Keratinocyte (primary cell): ENCODE data around the gene HOXA1. TPM values are rescaled to one million over a fixed set of nuclear protein-coding genes. Genes with fewer than 3 reads are reported as not detected.

Experiments
- DNase-seq: peaks from one replicate; pipeline ENCODE4 v3.0.0-alpha.2; 2011; ENCODE audit warnings: low read depth, missing footprints, low spot score
- FAIRE-seq: peaks from 2 replicates; lab custom pipeline; 2011; peaks lifted over from hg19 to GRCh38; lab: Jason Lieb, UNC
- H2AFZ ChIP-seq: 2 replicates; pipeline ENCODE4 v1.6.0; 2012; ENCODE audit warnings: low read length, control low read depth, inconsistent platforms; ENCODE audit not compliant: control insufficient read depth
- H3K27ac ChIP-seq: 2 replicates; pipeline ENCODE4 v1.5.1; 2011; ENCODE audit warnings: low read length; ENCODE audit not compliant: control insufficient read depth, insufficient read depth
- H3K27me3 ChIP-seq: 3 replicates; pipeline ENCODE4 v1.6.0; 2011; ENCODE audit warnings: low read length; ENCODE audit not compliant: control insufficient read depth, insufficient read depth; ENCODE audit errors: extremely low read depth
- H3K36me3 ChIP-seq, 2 experiments: 2 replicates in 1 of 2; 3 replicates in 1 of 2; pipeline ENCODE4 v1.5.1; 2011; ENCODE audit warnings: low read length in 2 of 2, mild to moderate bottlenecking in 1 of 2; ENCODE audit not compliant: control insufficient read depth in 2 of 2, insufficient read depth in 2 of 2; ENCODE audit errors: extremely low read depth in 1 of 2
- H3K4me1 ChIP-seq: 3 replicates; pipeline ENCODE4 v1.5.1; 2011; ENCODE audit warnings: low read length; ENCODE audit not compliant: control insufficient read depth, insufficient read depth; ENCODE audit errors: extremely low read depth
- H3K4me2 ChIP-seq: 3 replicates; pipeline ENCODE4 v1.6.0; 2011; ENCODE audit warnings: low read depth, low read length; ENCODE audit not compliant: control insufficient read depth, insufficient read depth; ENCODE audit errors: extremely low read depth
- H3K4me3 ChIP-seq, 3 experiments: fragments of 200-600 bp in 1 of 3; sonication (generic) in 1 of 3; 2 replicates in 2 of 3; 3 replicates in 1 of 3; pipeline ENCODE4 v1.5.1; 2011 to 2016; ENCODE audit warnings: low read length in 3 of 3, mild to moderate bottlenecking in 3 of 3, control low read depth in 2 of 3, inconsistent platforms in 1 of 3, low read depth in 1 of 3, mixed read lengths in 1 of 3, mixed run types in 1 of 3, moderate library complexity in 1 of 3; ENCODE audit not compliant: control insufficient read depth in 2 of 3, insufficient read depth in 2 of 3; ENCODE audit errors: extremely low read depth in 1 of 3
- H3K79me2 ChIP-seq: 2 replicates; pipeline ENCODE4 v1.6.0; 2012; ENCODE audit warnings: low read length; ENCODE audit not compliant: control insufficient read depth, insufficient read depth
- H3K9ac ChIP-seq: 3 replicates; pipeline ENCODE4 v1.6.0; 2011; ENCODE audit warnings: low read length; ENCODE audit not compliant: control insufficient read depth, insufficient read depth; ENCODE audit errors: extremely low read depth
- H3K9me1 ChIP-seq: 3 replicates; pipeline ENCODE4 v1.6.0; 2011; ENCODE audit warnings: low read length; ENCODE audit not compliant: control insufficient read depth, insufficient read depth; ENCODE audit errors: extremely low read depth
- H3K9me3 ChIP-seq: 2 replicates; pipeline ENCODE4 v1.5.1; 2012; ENCODE audit warnings: low read depth, low read length; ENCODE audit not compliant: control insufficient read depth
- H4K20me1 ChIP-seq: 3 replicates; pipeline ENCODE4 v1.6.0; 2011; ENCODE audit warnings: low read length; ENCODE audit not compliant: control insufficient read depth, insufficient read depth; ENCODE audit errors: extremely low read depth
- EZH2 ChIP-seq: IDR thresholded peaks from one replicate; pipeline ENCODE4 v1.6.1; 2012; ENCODE audit warnings: inconsistent platforms, mild to moderate bottlenecking, low read length, moderate library complexity
- dilution Hi-C: fragments of 300-500 bp; cut with MboI; formaldehyde crosslinking; loops from one replicate; pipeline ENCODE4 v1.7.0; 2020; ENCODE audit warnings: low sequenced_read_pairs; ENCODE audit not compliant: extremely low pct_ligation_motif_present
- polyA plus RNA-seq, 5 experiments: library from polyadenylated mRNA; depleted of rRNA in 3 of 5; stranded (reverse) in 3 of 5; stranded (forward) in 1 of 5; unstranded in 1 of 5; fragments of >200 nt; gene quantifications; 1 replicate in 1 of 5; 2 replicates in 3 of 5; 3 replicates in 1 of 5; pipeline versions ENCODE4 v1.2.1 to v1.2.3, GENCODE V29; 2011 to 2012; ENCODE audit warnings: missing spikeins in 2 of 5, low read depth in 1 of 5, low replicate concordance in 1 of 5
- TF ChIP-seq, protein P1 (sequence below), 3 experiments: IDR thresholded peaks in 1 of 3; conservative IDR thresholded peaks in 1 of 3; optimal IDR thresholded peaks in 1 of 3; 2 replicates in 2 of 3; 3 replicates in 1 of 3; pipeline versions ENCODE3 to v1.5.1; 2011; ENCODE audit warnings: low read length in 3 of 3, mild to moderate bottlenecking in 3 of 3, moderate library complexity in 2 of 3, control low read depth in 1 of 3, inconsistent platforms in 1 of 3; ENCODE audit not compliant: insufficient read depth in 2 of 3; ENCODE audit errors: extremely low read depth in 1 of 3

HOXA1 gene
- polyA plus RNA-seq, 1 donor (not counting 4 experiments of a cell fraction or from before 2014, with no cell fraction given), result 11.9 TPM

DNA sequence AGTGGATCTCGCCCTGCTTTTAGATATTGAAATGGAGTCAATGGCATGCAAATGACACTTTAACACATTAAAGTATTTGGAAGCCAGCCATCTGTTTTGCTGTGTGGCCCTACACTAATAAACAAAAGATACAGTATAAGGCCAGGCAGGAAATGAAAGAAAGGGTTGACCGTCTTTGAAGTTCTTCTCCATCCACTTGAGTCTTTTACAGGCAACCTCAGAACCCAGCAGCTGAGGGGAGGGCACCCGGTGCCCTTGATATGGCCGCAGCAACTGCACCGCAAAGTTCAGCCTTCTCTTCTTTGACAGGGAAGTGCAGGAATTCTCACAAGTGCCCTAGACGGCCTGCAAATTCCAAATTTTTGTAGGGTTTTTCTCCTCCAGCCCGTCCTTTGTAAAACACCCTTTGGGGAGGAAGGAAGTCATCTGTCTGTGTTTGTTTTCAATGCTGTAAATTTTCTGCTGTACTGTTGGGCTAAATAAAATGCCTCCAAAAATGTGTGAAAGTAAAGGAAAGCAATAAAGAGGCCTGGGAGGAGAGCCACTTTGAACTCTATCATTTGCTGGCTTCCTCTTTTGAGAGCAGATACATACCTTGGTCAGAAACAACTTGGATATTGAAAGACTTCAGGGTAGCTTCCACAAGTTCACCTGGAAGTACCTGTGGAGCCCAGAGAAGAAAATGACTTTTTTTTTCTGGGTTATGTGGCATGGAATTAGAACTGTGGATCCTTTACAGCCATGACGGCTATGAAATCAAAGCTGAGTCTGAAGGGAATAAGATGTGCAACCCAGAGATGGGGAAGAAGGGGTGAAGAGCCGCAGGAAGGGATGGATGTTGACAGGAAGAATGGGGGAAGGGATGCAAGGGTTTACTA, 3.6 kb downstream of the HOXA1 start:
- no peaks in the 10 kb centered on the region for H3K9me3 ChIP-seq
- dilution Hi-C loops, result loop anchor here (25.0 kb wide), 1 partner anchor 230 kb away; the partner anchor contains the start of gene SKAP2
- peaks cover 9% of the 10 kb centered on the region for H3K4me1 ChIP-seq
- no peak overlapping the region for H2AFZ ChIP-seq
- H3K79me2 ChIP-seq, result peaks cover 33% of the 10 kb centered on the region
- H4K20me1 ChIP-seq, result no peaks in the 10 kb centered on the region
- H3K4me2 ChIP-seq, result no peak overlapping the region
- DNase-seq (no peak), FAIRE-seq (no peak)
- H3K9me1 ChIP-seq, result no peaks in the 10 kb centered on the region
- no peaks in the 10 kb centered on the region for H3K27me3 ChIP-seq
- H3K27ac ChIP-seq, result no peak overlapping the region
- no peak overlapping the region for H3K9ac ChIP-seq
- peaks cover 0 to 3% of the 10 kb centered on the region in 2 experiments for H3K36me3 ChIP-seq
- no peak overlapping the region for H3K4me3 ChIP-seq
- TF ChIP-seq EZH2, result no peak
- TF ChIP-seq, protein P1, sequence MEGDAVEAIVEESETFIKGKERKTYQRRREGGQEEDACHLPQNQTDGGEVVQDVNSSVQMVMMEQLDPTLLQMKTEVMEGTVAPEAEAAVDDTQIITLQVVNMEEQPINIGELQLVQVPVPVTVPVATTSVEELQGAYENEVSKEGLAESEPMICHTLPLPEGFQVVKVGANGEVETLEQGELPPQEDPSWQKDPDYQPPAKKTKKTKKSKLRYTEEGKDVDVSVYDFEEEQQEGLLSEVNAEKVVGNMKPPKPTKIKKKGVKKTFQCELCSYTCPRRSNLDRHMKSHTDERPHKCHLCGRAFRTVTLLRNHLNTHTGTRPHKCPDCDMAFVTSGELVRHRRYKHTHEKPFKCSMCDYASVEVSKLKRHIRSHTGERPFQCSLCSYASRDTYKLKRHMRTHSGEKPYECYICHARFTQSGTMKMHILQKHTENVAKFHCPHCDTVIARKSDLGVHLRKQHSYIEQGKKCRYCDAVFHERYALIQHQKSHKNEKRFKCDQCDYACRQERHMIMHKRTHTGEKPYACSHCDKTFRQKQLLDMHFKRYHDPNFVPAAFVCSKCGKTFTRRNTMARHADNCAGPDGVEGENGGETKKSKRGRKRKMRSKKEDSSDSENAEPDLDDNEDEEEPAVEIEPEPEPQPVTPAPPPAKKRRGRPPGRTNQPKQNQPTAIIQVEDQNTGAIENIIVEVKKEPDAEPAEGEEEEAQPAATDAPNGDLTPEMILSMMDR (optimal IDR thresholded peaks at IDR 0.05 in 1 of 3, IDR thresholded peaks at IDR 0.05 in 1 of 3, conservative IDR thresholded peaks at IDR 0.05 in 1 of 3; ENCODE audit: extremely low read depth in 1 of 3, insufficient read depth in 2 of 3, low read length in 3 of 3), result no peak

DNA sequence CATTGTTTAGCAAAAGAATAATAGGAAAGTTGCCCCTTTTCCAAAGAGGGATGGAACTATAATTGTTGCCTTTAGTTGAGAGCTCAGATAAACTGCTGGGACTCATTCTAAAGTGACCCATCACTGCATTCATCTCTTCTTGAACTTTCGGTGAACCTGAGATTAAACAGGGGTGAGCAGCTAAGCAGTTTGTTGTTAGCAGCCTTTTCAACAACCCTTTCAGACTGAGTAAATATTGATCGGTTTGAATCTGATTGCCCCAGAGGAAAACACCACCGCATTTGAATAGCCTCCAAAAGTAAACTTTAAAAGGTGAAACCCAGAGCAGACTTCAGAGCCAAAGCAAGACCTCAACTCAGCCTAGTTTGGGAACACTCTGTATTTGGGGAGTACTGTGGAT, 4.7 kb downstream of the HOXA1 start:
- no peak overlapping the region for H2AFZ ChIP-seq
- no peak overlapping the region for H3K9ac ChIP-seq
- H3K27ac ChIP-seq, result no peak overlapping the region
- no peaks in the 10 kb centered on the region for H3K27me3 ChIP-seq
- no peaks in the 10 kb centered on the region for H4K20me1 ChIP-seq
- H3K79me2 ChIP-seq, result peaks cover 22% of the 10 kb centered on the region
- peaks cover 0 to 3% of the 10 kb centered on the region in 2 experiments for H3K36me3 ChIP-seq
- FAIRE-seq, result no peak
- H3K4me1 ChIP-seq, result peaks cover 9% of the 10 kb centered on the region
- no peak for TF ChIP-seq EZH2
- TF ChIP-seq, protein P1 (optimal IDR thresholded peaks at IDR 0.05 in 1 of 3, IDR thresholded peaks at IDR 0.05 in 1 of 3, conservative IDR thresholded peaks at IDR 0.05 in 1 of 3; ENCODE audit: extremely low read depth in 1 of 3, insufficient read depth in 2 of 3, low read length in 3 of 3), result no peak
- H3K4me3 ChIP-seq, result no peak overlapping the region
- no peak overlapping the region for H3K4me2 ChIP-seq
- no peaks in the 10 kb centered on the region for H3K9me1 ChIP-seq
- dilution Hi-C loops, result loop anchor here (25.0 kb wide), 1 partner anchor 229 kb away; the partner anchor contains the start of gene SKAP2
- DNase-seq, result no peak
- no peaks in the 10 kb centered on the region for H3K9me3 ChIP-seq
